HEK293 (cell line): ENCODE measurements around the gene NEAT1.

Experiments
- CTCF ChIA-PET: fragments of 350-600 bp; formaldehyde crosslinking; extraction: SDS; loops from one replicate; lab custom pipeline; 2021; ENCODE audit warnings: antibody characterized with exemption; lab: Yijun Ruan, JAX
- POLR2A ChIA-PET: fragments of 300-600 bp; formaldehyde crosslinking; extraction: SDS; loops from one replicate; lab custom pipeline; 2020; ENCODE audit warnings: antibody characterized with exemption, inconsistent platforms; lab: Yijun Ruan, JAX
- H3K27ac ChIP-seq: fragments of 200-500 bp; sonication (Bioruptor generic); 2 replicates; pipeline ENCODE4 v1.5.1; 2014; ENCODE audit warnings: low read depth, low read length, control low read depth, inconsistent platforms; ENCODE audit errors: extremely low read depth
- H3K36me3 ChIP-seq, 2 experiments: fragments of 200-500 bp in 1 of 2; sonication (Bioruptor generic) in 1 of 2; 1 replicate in 1 of 2; 2 replicates in 1 of 2; pipeline ENCODE4 v1.5.1; 2014 to 2017; ENCODE audit warnings: inconsistent platforms in 2 of 2, low read length in 2 of 2; ENCODE audit not compliant: control insufficient read depth in 2 of 2, insufficient read depth in 1 of 2
- H3K4me1 ChIP-seq: fragments of 200-500 bp; sonication (Bioruptor generic); 2 replicates; pipeline ENCODE4 v1.5.1; 2014; ENCODE audit warnings: mild to moderate bottlenecking, low read length, inconsistent platforms; ENCODE audit not compliant: control insufficient read depth, insufficient read depth
- H3K4me3 ChIP-seq: 2 replicates; pipeline ENCODE4 v1.5.1; 2011; ENCODE audit warnings: low read depth, mild to moderate bottlenecking, control low read depth, low read length, moderate library complexity
- H3K9me3 ChIP-seq: fragments of 200-500 bp; sonication (Bioruptor generic); 2 replicates; pipeline ENCODE4 v1.5.1; 2014; ENCODE audit warnings: low read depth, low read length, inconsistent platforms; ENCODE audit not compliant: control insufficient read depth, insufficient read depth
- EGR2 ChIP-seq: fragments of 450-650 bp; formaldehyde crosslinking; IDR thresholded peaks from 2 replicates; pipeline ENCODE4 v1.5.1; 2016; ENCODE audit warnings: low read depth, missing biosample characterization, missing genetic modification characterization
- KLF16 ChIP-seq: fragments of 450-650 bp; formaldehyde crosslinking; IDR thresholded peaks from 2 replicates; pipeline ENCODE4 v1.5.1; 2017; ENCODE audit warnings: missing biosample characterization, missing genetic modification characterization
- KLF9 ChIP-seq: fragments of 450-650 bp; formaldehyde crosslinking; IDR thresholded peaks from 2 replicates; pipeline ENCODE4 v1.5.1; 2016; ENCODE audit warnings: missing biosample characterization, missing genetic modification characterization, low read depth
- OSR2 ChIP-seq: fragments of 450-650 bp; formaldehyde crosslinking; IDR thresholded peaks from 2 replicates; pipeline ENCODE4 v1.5.1; 2016; ENCODE audit warnings: missing biosample characterization, missing genetic modification characterization
- PRDM4 ChIP-seq: fragments of 450-650 bp; formaldehyde crosslinking; IDR thresholded peaks from 2 replicates; pipeline ENCODE4 v1.5.1; 2017; ENCODE audit warnings: missing biosample characterization, missing genetic modification characterization
- TRIM28 ChIP-seq: IDR thresholded peaks from 2 replicates; pipeline ENCODE4 v1.6.1; 2011; ENCODE audit warnings: low read length, control low read depth, borderline replicate concordance
- ZFHX2 ChIP-seq: fragments of 450-650 bp; formaldehyde crosslinking; conservative IDR thresholded peaks from 2 replicates; pipeline ENCODE4 v1.5.1; 2016; ENCODE audit warnings: missing biosample characterization, missing genetic modification characterization
- ZNF140 ChIP-seq: fragments of 450-650 bp; formaldehyde crosslinking; IDR thresholded peaks from 2 replicates; pipeline ENCODE4 v1.5.1; 2016; ENCODE audit warnings: missing biosample characterization, missing genetic modification characterization
- ZNF202 ChIP-seq: fragments of 450-650 bp; formaldehyde crosslinking; IDR thresholded peaks from 2 replicates; pipeline ENCODE4 v1.5.1; 2016; ENCODE audit warnings: missing biosample characterization, missing genetic modification characterization, borderline replicate concordance
- ZNF239 ChIP-seq: fragments of 450-650 bp; formaldehyde crosslinking; IDR thresholded peaks from 2 replicates; pipeline ENCODE4 v1.5.1; 2016; ENCODE audit warnings: missing biosample characterization, missing genetic modification characterization
- ZNF394 ChIP-seq: fragments of 450-650 bp; formaldehyde crosslinking; IDR thresholded peaks from 2 replicates; pipeline ENCODE4 v1.5.1; 2016; ENCODE audit warnings: missing biosample characterization, missing genetic modification characterization, mild to moderate bottlenecking, moderate library complexity, borderline replicate concordance
- ZNF48 ChIP-seq: fragments of 450-650 bp; formaldehyde crosslinking; IDR thresholded peaks from 2 replicates; pipeline ENCODE4 v1.5.1; 2016; ENCODE audit warnings: missing biosample characterization, missing genetic modification characterization
- ZNF692 ChIP-seq: fragments of 450-650 bp; formaldehyde crosslinking; IDR thresholded peaks from 2 replicates; pipeline ENCODE4 v1.5.1; 2016; ENCODE audit warnings: missing biosample characterization, missing genetic modification characterization
- ZNF707 ChIP-seq: fragments of 450-650 bp; formaldehyde crosslinking; IDR thresholded peaks from 2 replicates; pipeline ENCODE4 v1.5.1; 2016; ENCODE audit warnings: missing biosample characterization, missing genetic modification characterization
- ZNF776 ChIP-seq: fragments of 450-650 bp; formaldehyde crosslinking; IDR thresholded peaks from 2 replicates; pipeline ENCODE4 v1.5.0; 2017; ENCODE audit warnings: missing biosample characterization, missing genetic modification characterization, borderline replicate concordance
- ZNF830 ChIP-seq: fragments of 450-650 bp; IDR thresholded peaks from 2 replicates; pipeline ENCODE4 v1.5.0; 2018; ENCODE audit warnings: missing biosample characterization, missing genetic modification characterization, low read depth, mild to moderate bottlenecking, moderate library complexity
- ZSCAN4 ChIP-seq: fragments of 450-650 bp; formaldehyde crosslinking; IDR thresholded peaks from 2 replicates; pipeline ENCODE4 v1.5.1; 2017; ENCODE audit warnings: missing biosample characterization, missing genetic modification characterization

NEAT1 gene

GRCh38 chr11:65388731-65389130, 33.9 kb upstream of the NEAT1 start (continued):
- TF ChIP-seq PRDM4 (tag by site-specific recombination) = no peak

GRCh38 chr11:65389294-65389980, 33.2 kb upstream of the NEAT1 start:
- ChIA-PET POLR2A (interaction anchor here (0.6 to 1.6 kb wide), 4 partner anchors 16 to 119 kb away, joined by 3 to 4 read pairs (median 4); no protein-coding TSS in a partner anchor), CTCF (interaction anchor here (0.7 to 1.1 kb wide), 3 partner anchors 17 to 162 kb away, joined by 3 to 4 read pairs (median 4); no protein-coding TSS in a partner anchor)
- no peak for TF ChIP-seq ZNF394 (tag by site-specific recombination)
- TF ChIP-seq ZNF202 (tag by site-specific recombination) = no peak
- TF ChIP-seq ZNF776 (tag by site-specific recombination) = no peak
- TF ChIP-seq ZNF830 (tag by site-specific recombination) = no peak
- no peak for TF ChIP-seq ZNF239
- no peak for TF ChIP-seq KLF16 (tag by site-specific recombination)
- TF ChIP-seq ZNF707 (tag by site-specific recombination) = no peak
- no peak for TF ChIP-seq ZNF140 (tag by site-specific recombination)
- TF ChIP-seq TRIM28 = no peak
- no peak for TF ChIP-seq ZNF48 (tag by site-specific recombination)
- TF ChIP-seq KLF9 = no peak
- TF ChIP-seq OSR2 = no peak
- no peak for TF ChIP-seq ZSCAN4 (tag by site-specific recombination)
- no peak overlapping the region for H3K27ac ChIP-seq
- no peaks in the 10 kb centered on the region for H3K9me3 ChIP-seq
- peaks cover 0 to 46% of the 10 kb centered on the region in 2 experiments; a peak in 1 of 3 replicates for H3K36me3 ChIP-seq
- H3K4me3 ChIP-seq = no peak overlapping the region
- no peaks in the 10 kb centered on the region; the same call in 1 of the 2 replicates for H3K4me1 ChIP-seq

GRCh38 chr11:65390099-65390941, 32.3 kb upstream of the NEAT1 start:
- Histone ChIP-seq H3K36me3 (peaks cover 0 to 52% of the 10 kb centered on the region in 2 experiments; a peak in 1 of 3 replicates), H3K4me1 (no peaks in the 10 kb centered on the region; the same call in 1 of the 2 replicates), H3K4me3 (no peak overlapping the region), H3K9me3 (no peaks in the 10 kb centered on the region), H3K27ac (no peak overlapping the region)
- ChIA-PET POLR2A (interaction anchor here (1.3 to 1.7 kb wide), 3 partner anchors 29 to 112 kb away, joined by 3 to 5 read pairs (median 4); no protein-coding TSS in a partner anchor), CTCF (interaction anchor here (0.6 to 1.1 kb wide), 4 partner anchors 16 to 114 kb away, joined by 3 to 4 read pairs (median 4); no protein-coding TSS in a partner anchor)
- TF ChIP-seq ZFHX2 (peak; percentile 93), ZNF692 (tag by site-specific recombination) (no peak), EGR2 (peak; percentile 91)
